ENCODE results near the gene A2M. TPM values are rescaled to one million over a fixed set of nuclear protein-coding genes. Genes with fewer than 3 reads are reported as not detected.

Gene A2M
- total and polyA plus RNA-seq, 2 of the 8 experiments (the other 6 are each of a cell fraction or from before 2014, with no cell fraction given): 0.15 TPM; not detected in 1

GRCh38 chr12:9071969-9072368, 43.8 kb downstream of the A2M start:
- Histone ChIP-seq H2BK15ac (ENCODE audit: low read length) (no peak overlapping the region), H3K4me3 (ENCODE audit: extremely low read depth in 1 of 4, insufficient read depth in 2 of 4, low read depth in 3 of 4, low read length in 4 of 4) (no peak overlapping the region), H2AFZ (ENCODE audit: low read length) (no peak overlapping the region), H3K27me3 (replicated peaks in 1 of 4; ENCODE audit: control insufficient read depth in 3 of 4, extremely low read depth in 1 of 4, insufficient read depth in 3 of 4, low read length in 3 of 4) (no peaks in the 10 kb centered on the region), H2BK12ac (ENCODE audit: low read depth, low read length) (no peak overlapping the region), H3K27ac (ENCODE audit: low read depth, low read length) (no peak overlapping the region), H4K20me1 (replicated peaks in 1 of 2; ENCODE audit: control insufficient read depth in 1 of 2, insufficient read depth in 2 of 2, low read length in 2 of 2) (no peaks in the 10 kb centered on the region), H3K9me3 (ENCODE audit: insufficient read depth in 2 of 2, low read depth in 1 of 2, low read length in 1 of 2) (no peaks in the 10 kb centered on the region), H2BK20ac (ENCODE audit: low read length) (no peak overlapping the region), H3K4me2 (ENCODE audit: insufficient read depth in 1 of 2, low read depth in 2 of 2, low read length in 2 of 2) (no peak overlapping the region), H3K79me1 (ENCODE audit: low read depth, low read length) (no peaks in the 10 kb centered on the region), H3K18ac (ENCODE audit: extremely low read depth, low read length) (no peak overlapping the region), H4K5ac (ENCODE audit: insufficient read length, low read depth, low read length) (no peak overlapping the region), H2AK5ac (ENCODE audit: low read depth, low read length) (no peak overlapping the region), H3K9ac (replicated peaks in 1 of 4; ENCODE audit: extremely low read depth in 1 of 4, low read depth in 3 of 4, low read length in 3 of 4) (no peak overlapping the region), H3K23me2 (ENCODE audit: low read depth, low read length) (no peaks in the 10 kb centered on the region), H3K56ac (replicated peaks; ENCODE audit: insufficient read length, low read depth, low read length) (no peak overlapping the region), H3K36me3 (ENCODE audit: control insufficient read depth in 2 of 4, insufficient read depth in 4 of 4, low read length in 3 of 4) (no peaks in the 10 kb centered on the region), H4K91ac (replicated peaks; ENCODE audit: insufficient read length, low read length) (no peak overlapping the region), H4K8ac (ENCODE audit: extremely low read depth, insufficient read depth, low read length) (no peak overlapping the region), H3K14ac (ENCODE audit: insufficient read length) (no peak overlapping the region), H3K23ac (ENCODE audit: insufficient read length) (no peak overlapping the region), H2BK120ac (replicated peaks; ENCODE audit: low read depth, low read length) (no peak overlapping the region), H3K4ac (replicated peaks; ENCODE audit: insufficient read length, low read depth, low read length) (no peak overlapping the region), H3K79me2 (ENCODE audit: control insufficient read depth in 1 of 2, insufficient read depth in 2 of 2, low read length in 2 of 2) (no peaks in the 10 kb centered on the region), H2BK5ac (ENCODE audit: low read depth, low read length) (no peak overlapping the region), H3K4me1 (replicated peaks in 1 of 4; ENCODE audit: control insufficient read depth in 3 of 4, insufficient read depth in 4 of 4, low read length in 3 of 4) (no peaks in the 10 kb centered on the region)
- 95% methylated on average over 1 of the region's 1 CpG; no CpG with 5 or more reads in 1 of the 2 experiments for WGBS, 2 experiments (ENCODE audit: extremely low coverage in 1 of 2, insufficient coverage in 1 of 2, insufficient read length in 1 of 2, insufficient replicate concordance in 2 of 2, low coverage in 1 of 2, low lambda C conversion rate in 2 of 2, missing lambda C conversion rate in 1 of 2)
- ChIA-PET CTCF (ENCODE audit: partially characterized antibody) (no interaction called here), POLR2A (ENCODE audit: partially characterized antibody) (interaction anchor here (0.6 kb wide), 1 partner anchor 361 kb away, joined by 3 read pairs; no protein-coding TSS in a partner anchor)
- TF ChIP-seq HDAC6 (IDR thresholded peaks at IDR 0.05; ENCODE audit: low read depth, low read length): no peak
- TF ChIP-seq POLR2AphosphoS5 (IDR thresholded peaks at IDR 0.05; ENCODE audit: low read depth, low read length): no peak
- TF ChIP-seq POLR2A (IDR thresholded peaks at IDR 0.05; ENCODE audit: control extremely low read depth in 1 of 2, low read depth in 2 of 2, low read length in 2 of 2): no peak
- no peak for TF ChIP-seq ATF3 (IDR thresholded peaks at IDR 0.05; ENCODE audit: insufficient read depth, low read depth, low read length)
- no peak for TF ChIP-seq BACH1 (IDR thresholded peaks at IDR 0.05; ENCODE audit: low read length)
- no peak for TF ChIP-seq YY1 (IDR thresholded peaks at IDR 0.05; ENCODE audit: low read depth, low read length)
- TF ChIP-seq FOSL1 (IDR thresholded peaks at IDR 0.05; ENCODE audit: insufficient read depth, low read depth, low read length): no peak
- no peak for TF ChIP-seq BCL11A (IDR thresholded peaks at IDR 0.05; ENCODE audit: low read depth in 2 of 2, low read length in 2 of 2)
- TF ChIP-seq NRF1 (IDR thresholded peaks at IDR 0.05; ENCODE audit: low read depth, low read length): no peak
- TF ChIP-seq TAF1 (IDR thresholded peaks at IDR 0.05; ENCODE audit: low read depth, low read length): no peak
- no peak for TF ChIP-seq CBX8 (IDR thresholded peaks at IDR 0.05; ENCODE audit: borderline replicate concordance, low read depth, low read length)
- DNase-seq (ENCODE audit: low read depth in 1 of 2, low spot score in 2 of 2) (no peak), FAIRE-seq (no peak)

Measured in H1 (cell line).